B cell (primary cell): ENCODE data around the gene IL12RB1.

ENCODE experiments used
- EZH2 ChIP-seq: IDR thresholded peaks from 2 replicates; pipeline ENCODE4 v1.6.1; 2012; ENCODE audit warnings: borderline replicate concordance, low read depth, mild to moderate bottlenecking, moderate library complexity, low read length; ENCODE audit not compliant: insufficient read depth, poor library complexity, severe bottlenecking
- TF ChIP-seq, protein P1 (sequence below): fragments of 200-600 bp; IDR thresholded peaks from one replicate; pipeline ENCODE4 v1.8.0; 2022; ENCODE audit warnings: antibody characterized with exemption, mild to moderate bottlenecking

DNA sequence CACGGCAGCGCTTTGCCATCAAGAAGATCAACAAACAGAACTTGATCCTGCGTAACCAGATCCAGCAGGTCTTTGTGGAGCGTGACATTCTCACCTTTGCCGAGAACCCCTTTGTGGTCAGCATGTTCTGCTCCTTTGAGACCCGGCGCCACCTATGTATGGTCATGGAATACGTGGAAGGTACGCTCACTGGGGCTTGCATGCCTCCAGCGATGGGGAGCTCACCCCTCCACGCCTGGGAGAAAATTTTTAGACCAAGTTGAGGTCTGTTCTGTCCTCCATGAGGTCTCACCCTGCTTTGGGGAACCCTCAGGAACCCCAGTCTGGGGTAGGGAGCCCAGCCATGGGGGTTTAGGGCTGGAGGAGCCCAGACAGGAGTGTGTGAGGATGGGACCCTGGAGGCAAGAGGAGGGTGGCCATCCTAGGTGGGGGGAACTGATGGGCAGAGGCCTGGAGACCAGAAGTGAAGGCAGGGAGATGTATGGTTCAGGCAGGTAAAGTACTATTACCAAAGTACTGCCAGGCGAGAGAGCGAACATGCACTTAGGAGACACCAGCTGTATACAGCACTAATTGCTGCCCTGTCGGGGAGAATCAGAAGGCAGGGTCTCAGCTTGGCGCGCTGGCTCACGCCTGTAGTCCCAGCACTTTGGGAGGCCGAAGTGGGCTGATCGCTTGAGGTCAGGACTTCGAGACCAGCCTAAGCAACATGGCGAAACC, 43.9 kb upstream of the IL12RB1 start:
- TF ChIP-seq, protein P1, sequence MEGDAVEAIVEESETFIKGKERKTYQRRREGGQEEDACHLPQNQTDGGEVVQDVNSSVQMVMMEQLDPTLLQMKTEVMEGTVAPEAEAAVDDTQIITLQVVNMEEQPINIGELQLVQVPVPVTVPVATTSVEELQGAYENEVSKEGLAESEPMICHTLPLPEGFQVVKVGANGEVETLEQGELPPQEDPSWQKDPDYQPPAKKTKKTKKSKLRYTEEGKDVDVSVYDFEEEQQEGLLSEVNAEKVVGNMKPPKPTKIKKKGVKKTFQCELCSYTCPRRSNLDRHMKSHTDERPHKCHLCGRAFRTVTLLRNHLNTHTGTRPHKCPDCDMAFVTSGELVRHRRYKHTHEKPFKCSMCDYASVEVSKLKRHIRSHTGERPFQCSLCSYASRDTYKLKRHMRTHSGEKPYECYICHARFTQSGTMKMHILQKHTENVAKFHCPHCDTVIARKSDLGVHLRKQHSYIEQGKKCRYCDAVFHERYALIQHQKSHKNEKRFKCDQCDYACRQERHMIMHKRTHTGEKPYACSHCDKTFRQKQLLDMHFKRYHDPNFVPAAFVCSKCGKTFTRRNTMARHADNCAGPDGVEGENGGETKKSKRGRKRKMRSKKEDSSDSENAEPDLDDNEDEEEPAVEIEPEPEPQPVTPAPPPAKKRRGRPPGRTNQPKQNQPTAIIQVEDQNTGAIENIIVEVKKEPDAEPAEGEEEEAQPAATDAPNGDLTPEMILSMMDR = no peak
- TF ChIP-seq EZH2 = no peak
